SW480 (cell line): ENCODE measurements around the gene CWC15.
"Not testable (repeated sequence)": the region's sequence is repeated elsewhere in the genome, so short reads cannot be mapped to it uniquely, and the experiment has no call there.

Source experiments
- DNase-seq: peaks from one replicate; pipeline ENCODE4 v3.0.0-alpha.2; 2016; ENCODE audit warnings: low spot score

Gene CWC15

DNA sequence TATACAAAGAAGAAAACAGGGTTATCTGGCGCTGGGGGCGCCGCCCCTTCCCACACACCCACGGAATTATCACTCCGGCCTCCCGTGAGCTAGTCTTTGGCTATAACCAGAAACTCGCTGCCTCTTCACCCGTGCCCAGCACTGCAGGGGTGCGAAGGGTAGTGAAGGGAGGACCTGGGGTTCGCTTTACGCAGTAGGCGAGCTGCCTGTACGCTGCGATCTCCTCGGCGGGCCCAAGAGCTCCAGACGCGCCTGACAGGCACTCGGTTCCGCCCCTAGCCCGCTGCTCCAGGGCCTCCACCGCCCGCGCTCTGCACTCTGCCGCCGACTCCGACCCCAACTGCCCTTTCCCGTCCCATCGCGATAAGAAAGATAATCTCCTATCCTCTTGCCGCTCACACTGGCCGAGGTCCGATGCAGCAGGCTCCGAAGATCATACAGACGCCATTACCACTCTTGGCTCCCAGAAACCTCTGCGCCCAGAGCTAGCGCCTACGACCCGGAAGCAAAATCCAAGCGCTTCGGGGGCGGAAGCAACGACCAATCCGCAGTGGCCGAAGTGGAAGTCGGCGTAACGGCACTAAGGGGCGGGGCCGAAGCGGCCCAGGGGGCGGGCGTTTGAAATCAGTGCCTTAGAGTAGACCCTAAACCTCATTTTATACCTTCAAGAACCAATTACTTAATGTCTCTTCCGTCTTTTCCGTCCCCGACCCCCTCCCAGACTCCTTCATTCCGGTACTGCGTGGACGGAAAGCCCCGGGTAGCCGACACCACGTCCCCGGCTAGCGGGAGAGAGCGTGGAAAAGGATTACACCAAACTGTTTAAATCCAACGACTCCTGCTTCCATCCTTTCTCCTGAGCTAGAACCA, at the start of gene CWC15, which contains the start of gene KDM4D:
Gene CWC15 (minus strand): TSS at position 458 of the 870 bp plus-strand sequence. CDS start 1,371 bp downstream, outside the sequence.
Gene KDM4D (plus strand): TSS at position 611 of the 870 bp plus-strand sequence. CDS start 23,664 bp downstream, outside the sequence.
- DNase-seq, result peak; percentile 91

DNA sequence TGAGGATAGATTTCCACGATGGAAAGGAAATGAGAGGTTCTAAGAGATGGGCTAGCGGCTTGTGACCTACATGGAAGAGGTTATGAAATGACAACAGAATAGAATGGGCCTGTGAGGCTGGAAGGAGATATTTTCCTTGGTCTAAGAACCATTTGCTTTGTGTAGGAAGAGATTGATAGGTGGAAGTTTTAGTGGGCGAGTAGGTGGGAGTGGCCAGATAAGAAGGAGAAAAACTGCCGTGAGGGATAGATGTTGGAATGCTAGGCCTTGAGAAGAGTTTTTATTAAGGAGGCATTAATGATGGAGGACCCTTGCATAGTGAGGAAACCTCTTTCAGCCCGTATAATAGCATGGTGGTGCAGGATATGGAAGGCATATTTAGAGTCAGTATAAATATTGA, 48.1 kb upstream of the CWC15 start:
- DNase-seq, result not testable (repeated sequence)

DNA sequence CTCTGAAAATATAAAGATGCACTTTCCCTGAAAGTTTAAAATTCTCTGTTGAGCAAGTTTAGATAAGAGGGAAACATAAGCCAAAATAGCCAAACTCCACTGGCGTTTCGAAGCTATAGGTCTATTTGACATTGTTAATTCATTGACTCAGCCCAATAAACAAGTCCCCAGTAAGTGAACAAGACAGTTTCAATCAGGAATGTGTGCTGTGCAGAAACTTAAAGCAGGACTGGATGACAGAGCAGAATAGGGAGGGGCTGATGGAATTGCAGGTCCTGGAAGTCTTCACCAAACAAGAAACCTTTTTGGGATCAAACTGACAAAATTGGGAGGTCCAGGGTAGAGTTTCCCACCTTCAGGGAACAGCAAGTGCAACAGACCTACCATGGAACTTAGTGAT, 42.8 kb upstream of the CWC15 start:
- no peak for DNase-seq

DNA sequence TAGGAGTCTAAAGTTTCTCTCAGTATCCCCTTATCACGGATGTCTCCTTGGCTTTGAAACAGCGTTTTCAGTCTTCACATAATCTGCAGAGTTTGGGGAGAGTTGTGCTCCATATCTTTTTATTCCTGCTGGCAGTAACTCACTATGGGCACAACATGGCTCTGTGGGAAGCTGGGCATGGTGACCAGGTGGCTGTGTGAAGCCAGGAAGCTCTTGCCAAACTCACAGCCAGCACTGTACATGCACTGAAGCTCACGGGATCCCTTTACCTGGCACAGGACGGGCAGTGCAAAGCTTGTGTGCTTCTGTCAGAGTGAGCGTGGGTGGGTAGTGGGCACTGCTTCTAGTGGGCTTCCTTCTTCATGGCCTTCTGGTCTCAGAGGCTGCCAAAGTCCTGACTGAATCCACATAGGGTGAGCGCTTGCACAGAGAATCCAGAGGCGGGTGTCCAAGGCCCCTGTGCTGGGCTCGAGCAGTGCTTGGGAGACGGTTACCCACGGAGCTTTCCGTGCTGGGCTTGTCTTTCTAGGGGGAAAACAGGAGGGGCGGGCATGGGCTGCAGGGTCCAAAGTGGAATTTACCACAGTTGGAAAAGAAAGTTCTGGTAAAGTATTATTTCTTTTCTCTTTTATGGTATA, 40.9 kb upstream of the CWC15 start:
- no peak for DNase-seq

DNA sequence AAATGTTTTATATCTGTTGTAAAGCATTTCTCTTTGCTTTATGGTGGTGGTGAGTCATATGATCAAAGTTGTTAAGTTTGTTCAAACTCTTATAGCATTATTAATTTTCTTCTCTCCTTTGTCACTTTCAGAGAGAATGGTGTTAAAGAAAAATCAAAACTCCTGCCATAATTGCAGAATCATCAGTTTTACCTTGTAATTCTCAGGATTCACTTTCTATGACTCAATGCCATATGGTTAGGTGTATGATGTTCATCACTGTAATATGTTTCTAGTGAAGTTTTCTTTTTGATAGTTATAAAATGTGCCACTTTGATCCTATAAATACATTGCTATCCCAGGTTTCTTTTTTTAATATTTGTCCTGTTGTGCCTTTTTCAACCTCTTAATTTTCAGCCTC, 38.0 kb upstream of the CWC15 start:
- DNase-seq, result no peak

DNA sequence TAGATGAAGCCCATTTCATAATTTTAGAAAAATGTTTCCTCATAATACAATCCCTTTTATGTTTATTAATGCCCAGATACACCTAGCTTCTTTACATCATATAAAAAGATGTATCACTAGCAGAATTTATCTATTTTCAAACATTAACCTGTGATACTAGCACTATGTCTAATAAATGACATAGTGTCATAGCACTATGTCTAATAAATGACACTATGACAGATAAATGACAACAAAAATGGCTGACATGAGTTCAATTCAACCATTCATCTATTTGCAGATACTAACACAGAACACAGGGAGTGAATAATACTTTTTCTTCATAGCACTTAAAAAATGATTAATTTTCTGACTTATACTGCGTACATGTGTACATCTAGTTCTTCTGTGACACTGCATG, 32.3 kb upstream of the CWC15 start:
- no peak for DNase-seq

DNA sequence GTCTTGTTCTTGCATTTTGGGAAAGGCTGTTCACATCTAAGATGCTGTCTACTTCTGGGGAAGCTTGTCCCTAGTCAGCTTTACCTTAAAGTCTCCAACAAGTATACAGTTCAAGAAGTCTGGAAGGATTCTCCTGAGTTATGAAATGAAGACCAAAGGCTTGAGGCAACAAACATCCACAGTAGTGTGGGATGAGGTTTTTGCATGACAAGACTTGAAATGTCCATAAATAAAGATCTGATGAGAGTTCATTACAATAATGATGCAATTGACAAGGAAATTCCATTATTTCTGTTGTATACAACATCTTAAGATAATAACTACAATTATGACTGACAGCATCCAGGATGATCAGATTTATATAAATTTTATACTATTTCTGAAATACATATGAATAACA, 30.4 kb upstream of the CWC15 start:
- DNase-seq, result no peak

DNA sequence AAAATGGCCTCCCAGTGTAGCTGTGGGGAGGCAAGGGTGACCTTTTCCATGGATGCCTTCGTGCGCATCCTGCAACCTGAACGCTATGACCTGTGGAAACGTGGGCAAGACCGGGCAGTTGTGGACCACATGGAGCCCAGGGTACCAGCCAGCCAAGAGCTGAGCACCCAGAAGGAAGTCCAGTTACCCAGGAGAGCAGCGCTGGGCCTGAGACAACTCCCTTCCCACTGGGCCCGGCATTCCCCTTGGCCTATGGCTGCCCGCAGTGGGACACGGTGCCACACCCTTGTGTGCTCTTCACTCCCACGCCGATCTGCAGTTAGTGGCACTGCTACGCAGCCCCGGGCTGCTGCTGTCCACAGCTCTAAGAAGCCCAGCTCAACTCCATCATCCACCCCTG, 24.9 kb upstream of the CWC15 start:
- DNase-seq, result no peak

DNA sequence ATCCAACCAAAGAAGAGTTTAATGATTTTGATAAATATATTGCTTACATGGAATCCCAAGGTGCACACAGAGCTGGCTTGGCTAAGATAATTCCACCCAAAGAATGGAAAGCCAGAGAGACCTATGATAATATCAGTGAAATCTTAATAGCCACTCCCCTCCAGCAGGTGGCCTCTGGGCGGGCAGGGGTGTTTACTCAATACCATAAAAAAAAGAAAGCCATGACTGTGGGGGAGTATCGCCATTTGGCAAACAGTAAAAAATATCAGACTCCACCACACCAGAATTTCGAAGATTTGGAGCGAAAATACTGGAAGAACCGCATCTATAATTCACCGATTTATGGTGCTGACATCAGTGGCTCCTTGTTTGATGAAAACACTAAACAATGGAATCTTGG, 24.1 kb upstream of the CWC15 start:
- DNase-seq, result no peak

DNA sequence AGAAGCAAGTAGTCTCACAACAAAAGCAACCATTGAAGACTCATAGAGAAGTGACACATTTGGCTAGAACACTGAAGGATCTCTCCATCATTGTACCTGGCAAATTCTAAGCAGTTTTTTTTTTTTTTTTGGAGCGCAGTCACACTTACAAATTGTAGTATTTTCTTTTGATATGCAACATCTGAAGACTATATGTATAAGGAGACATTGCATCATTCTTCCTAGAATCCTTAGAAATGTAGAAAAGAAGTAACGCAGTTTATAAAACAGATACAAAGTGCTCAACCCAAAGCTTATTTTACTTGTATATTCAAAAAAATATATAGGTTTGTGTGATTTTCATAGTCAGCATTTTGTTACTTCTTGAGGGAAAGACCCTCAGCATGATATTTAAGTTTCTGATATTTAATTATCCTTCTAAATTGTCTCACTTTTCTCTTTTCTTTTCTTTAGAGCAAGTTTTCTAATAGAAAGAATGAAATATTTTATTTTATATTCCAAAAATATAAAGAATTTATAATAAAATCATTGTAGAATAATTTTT, 20.1 kb upstream of the CWC15 start:
- DNase-seq, result no peak

DNA sequence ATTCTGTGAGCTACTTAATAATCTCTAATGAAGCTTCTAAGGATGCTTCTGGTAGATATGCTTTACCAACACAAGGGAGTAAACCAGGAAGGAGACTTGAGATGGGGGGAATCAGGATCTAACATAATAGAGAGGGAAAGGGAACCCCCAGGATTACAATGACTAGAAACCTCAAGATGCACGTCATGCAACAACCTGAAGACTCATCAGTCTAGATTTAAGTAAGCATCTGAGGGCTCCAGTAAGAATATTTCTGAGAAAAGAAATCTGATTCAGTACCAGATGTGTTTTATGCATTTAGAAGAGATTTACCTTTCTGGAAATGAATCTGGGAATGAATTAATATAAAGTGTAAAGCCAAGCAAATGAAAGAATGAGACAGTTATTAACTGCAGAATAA, 15.4 kb upstream of the CWC15 start:
- DNase-seq, result no peak

DNA sequence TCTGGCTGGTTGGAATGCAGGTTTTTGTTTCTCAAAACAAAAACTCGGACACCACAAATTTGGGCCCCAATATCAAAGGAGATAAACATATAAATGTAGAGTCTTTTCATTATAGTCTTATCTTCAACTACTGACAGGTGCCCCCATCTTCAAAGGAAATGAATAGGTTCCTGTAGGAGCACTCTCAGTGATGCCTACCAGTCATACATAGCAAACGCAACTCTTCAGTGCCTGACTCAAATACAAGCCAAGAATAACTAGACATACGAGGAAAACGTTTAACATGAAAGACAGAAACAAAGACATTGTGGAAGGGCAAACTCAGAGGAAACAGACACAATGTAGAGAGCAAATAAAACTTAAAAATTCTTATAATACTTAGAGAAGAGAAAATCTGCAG, 14.0 kb upstream of the CWC15 start:
- no peak for DNase-seq

DNA sequence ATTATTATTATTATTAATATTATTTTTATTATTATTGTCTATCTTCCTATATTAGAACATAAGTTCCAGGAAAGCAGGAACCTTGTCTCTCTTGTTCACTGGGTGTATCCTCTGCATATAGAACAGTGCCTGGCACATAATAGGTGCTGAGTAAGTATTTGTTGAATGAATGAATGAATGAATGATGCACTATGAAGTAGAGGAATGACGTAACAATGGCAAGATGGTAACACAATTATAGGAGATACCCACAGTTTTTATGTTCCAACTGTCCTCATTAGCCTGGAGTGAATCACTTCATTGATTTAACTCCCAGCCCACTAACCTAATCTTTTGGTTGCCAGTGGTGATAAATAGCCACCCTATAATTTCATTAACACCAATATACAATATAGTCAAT, 2.2 kb upstream of the CWC15 start:
- DNase-seq, result no peak

DNA sequence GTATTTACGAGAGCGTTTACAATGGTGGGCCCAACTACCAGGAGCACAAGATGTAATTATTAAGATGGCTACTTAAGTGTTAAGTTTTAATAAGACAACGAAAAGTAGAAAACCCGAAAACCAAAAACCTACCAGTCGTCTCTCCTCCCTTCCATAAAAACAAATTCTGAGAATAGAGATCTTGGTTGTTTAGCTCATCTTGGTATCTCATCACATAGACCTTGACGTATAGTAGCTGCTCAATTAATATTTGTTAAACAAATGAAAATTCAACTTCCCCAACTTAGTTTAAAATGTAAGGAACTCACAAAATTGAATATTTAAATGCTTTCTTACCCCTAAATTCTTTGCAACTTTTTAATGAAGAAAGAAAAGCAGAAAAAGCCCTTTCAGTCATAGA, 822 bp upstream of the CWC15 start:
- no peak for DNase-seq

DNA sequence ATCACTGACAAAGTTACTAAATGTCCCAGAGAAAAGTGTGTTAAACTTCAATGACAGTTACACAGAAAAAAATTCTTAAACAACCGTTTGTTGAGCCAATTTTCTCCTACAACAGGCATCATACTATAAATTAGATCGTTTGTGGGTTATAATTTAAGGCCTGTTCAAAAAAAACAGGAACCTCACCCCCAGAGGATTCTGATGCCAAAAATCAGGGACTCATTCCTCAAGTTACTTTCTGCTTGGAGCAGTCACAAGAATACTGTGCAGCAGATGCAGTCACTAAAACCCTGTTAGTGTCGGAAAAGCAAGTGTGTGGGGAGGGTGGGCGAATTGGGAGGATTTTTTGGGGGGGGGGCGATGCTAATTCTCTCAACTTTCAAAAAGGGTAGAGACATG, 657 bp downstream of the CWC15 start:
- DNase-seq, result no peak

DNA sequence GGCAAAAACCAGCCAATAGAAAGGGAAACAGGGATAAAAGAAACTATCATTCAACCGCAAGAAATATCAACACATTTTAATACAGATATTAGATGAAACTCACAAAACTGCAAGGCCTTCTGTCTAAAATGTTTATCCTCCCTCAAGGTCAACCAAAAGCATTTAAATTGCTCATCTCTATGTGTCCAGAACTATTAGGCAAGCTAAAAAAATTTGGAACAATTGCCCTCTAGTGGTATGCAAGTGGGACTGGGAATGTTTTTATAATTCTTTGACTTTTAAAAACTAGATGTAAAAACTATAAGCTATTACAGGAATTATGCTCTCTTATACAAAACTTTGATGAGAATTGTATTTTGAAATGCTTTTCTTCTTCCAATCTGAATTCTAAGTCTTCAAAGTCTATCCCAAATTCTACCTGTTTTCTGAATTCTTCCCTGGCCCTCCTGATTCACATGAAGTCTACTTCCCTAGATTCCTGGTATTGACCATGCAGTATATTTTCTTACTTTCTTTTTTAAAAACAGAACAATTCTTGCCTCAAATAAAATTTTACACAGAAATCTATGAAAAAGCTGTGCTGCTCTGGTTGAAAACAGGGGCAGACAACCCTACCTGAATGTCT, 4.9 kb downstream of the CWC15 start:
- peak; percentile 34 for DNase-seq

DNA sequence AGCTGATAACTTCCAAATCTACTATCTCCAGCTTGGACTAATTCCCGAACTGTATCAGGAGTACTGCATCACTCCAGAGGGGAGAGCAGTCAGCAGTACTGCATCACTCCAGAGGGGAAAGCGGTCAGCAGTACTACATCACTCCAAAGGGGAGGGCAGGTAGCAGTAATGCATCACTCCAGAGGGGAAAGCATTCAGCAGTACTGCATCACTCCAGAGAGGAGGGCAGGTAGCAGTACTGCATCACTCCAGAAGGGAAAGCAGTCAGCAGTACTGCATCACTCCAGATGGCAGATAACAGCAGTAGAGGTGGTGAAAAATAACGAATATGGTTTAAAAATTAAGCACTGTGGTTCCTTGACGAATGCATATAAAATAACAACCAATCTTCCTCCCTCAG, 8.4 kb downstream of the CWC15 start:
- DNase-seq, result no peak

DNA sequence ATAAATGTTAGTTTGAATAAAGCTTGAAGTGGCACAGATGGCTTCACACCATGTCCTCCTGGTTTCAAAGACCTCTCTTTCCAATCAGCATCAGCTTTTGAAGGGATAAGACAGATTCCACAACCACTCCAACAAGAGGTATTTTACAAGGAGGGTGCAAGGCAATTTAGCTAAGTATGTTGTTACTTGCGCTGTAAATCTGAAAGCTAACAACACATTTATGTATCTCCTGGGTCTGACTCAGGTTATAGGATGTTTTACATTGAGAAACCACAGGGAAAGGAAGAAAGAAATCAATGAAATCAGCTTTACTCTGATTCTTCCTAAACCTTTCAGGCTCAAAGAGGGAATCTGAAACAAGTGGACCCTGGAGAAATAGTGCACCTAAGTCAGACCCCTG, 12.1 kb downstream of the CWC15 start:
- no peak for DNase-seq

DNA sequence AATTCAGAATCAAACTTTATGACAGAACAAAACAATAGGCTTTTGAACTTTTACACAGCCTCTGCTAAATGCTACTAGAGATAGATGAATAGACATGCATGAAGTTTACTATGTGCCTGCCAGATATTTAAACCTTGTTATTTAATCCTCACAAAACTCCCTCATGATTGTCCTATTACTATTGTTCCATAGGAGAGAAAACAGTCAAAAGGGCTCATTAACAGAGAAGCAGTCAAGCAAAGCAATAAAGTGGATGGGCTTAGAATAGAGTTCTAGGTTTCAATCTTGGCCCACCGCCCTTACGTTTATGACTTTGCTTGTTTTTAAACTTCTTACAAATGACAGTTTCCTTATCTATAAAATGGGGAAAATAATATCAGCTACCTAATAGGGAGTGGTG, 12.9 kb downstream of the CWC15 start:
- DNase-seq, result no peak

DNA sequence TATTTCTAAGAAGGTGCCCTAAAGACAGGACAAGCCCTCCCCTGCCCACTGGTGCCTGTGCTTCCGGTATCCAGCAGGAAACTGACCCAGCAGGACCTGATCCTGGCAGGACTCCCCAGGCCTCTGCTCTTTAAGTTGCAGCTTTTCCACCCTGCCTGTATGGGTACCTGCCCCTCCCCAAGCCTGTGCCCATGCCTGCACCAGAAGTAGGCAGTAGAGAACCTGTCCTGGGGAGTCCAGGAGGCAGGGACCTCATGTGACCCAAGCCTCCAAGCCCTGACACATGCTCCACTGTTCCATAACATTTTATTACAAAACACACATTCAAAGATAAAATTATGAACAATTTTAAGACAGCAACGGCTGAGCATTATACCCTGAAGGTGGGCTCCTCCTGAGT, 14.2 kb downstream of the CWC15 start:
- DNase-seq, result no peak

DNA sequence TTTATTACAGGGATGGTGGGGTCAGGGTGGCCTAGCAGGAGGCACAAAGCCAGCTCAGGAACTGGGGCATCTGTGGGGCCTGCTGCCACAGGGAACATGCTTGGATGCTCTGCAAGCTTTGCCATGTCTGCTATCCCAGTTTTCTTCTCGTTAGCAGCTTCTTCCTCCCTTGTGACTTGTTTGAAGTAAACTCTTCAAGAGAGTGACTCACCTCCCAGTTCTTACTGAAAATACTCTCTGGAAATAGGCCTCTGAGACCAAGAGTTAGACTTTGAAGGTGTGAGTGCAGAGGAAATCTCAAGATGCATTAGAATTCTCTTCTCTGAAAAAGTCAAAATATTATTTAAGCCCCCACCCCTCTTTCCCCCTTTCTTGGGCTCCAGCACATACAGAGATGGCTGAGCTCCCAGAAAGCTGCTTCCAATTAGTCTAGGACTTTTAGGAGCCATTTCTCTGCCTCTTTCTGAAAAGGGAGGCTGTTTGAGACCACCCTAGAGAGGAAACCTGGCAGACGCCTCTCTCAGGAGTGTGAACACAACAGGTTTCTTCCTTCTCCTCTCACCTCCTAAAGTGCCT, 15.1 kb downstream of the CWC15 start:
- no peak for DNase-seq

DNA sequence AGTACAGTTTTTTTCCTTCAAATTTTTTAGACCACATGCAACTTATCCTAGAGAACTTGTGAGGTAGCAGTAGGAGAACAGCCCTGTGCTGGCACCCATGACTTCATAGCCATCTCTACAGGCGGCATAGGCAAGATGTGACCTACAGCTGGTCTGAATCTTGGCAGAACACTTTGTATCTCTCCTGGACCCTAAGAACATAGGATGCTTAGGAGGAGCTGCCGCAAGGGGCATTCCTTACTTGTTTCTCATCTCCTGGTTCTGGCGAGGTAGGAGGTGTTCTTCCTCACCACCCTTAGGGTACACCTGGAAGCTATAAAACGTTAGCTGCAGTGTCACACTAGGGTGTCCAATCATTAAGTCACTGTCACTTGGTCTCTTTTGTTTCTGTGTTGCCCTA, 16.4 kb downstream of the CWC15 start:
- DNase-seq, result no peak
